Hematopoietic multipotent progenitor cell treated with erythropoietin and hydrocortisone succinate and interleukin-3 and kit ligand, for 6 days (in vitro differentiated cells): Measurements from ENCODE around the gene ZNF22.
A peak's percentile ranks its signal among the peaks of the same experiment; 100 is the strongest.

Experiments used
- DNase-seq: peaks from one replicate; pipeline ENCODE4 v3.0.0-alpha.2; 2015

Gene ZNF22

GRCh38 chr10:45000752-45001380 is at the start of gene ZNF22:
Gene ZNF22 (plus strand): TSS chr10:45000923. CDS start chr10:45003369, 2,446 bp downstream.
- DNase-seq, result peak; percentile 76

GRCh38 chr10:44951576-44952226 is 49.0 kb upstream of the ZNF22 start:
- DNase-seq, result no peak

- no peak for DNase-seq
These were observed 47.9 kb upstream of the ZNF22 start for GRCh38 chr10:44952779-44953231.

DNA sequence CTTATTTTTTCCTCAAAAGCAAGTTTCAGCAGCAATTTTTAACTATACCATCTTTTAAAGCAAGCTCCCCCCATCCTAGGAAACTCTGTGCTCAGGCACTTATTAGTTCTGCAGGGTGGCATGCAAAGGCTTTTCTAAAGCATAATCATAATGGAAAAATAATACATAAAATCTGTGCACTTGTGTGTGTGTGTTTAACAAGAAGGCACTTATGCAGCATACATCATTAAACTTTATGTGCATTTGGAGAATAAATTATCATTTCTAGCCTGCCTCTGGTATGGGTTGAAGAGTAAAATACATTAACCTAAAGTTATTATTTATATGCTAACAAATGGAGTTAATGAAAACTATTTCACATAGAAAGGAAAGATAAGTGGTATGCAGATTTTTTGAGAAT is 46.7 kb upstream of the ZNF22 start:
- no peak for DNase-seq

GRCh38 chr10:44954962-44955361 is 45.8 kb upstream of the ZNF22 start:
- DNase-seq, result no peak

DNA sequence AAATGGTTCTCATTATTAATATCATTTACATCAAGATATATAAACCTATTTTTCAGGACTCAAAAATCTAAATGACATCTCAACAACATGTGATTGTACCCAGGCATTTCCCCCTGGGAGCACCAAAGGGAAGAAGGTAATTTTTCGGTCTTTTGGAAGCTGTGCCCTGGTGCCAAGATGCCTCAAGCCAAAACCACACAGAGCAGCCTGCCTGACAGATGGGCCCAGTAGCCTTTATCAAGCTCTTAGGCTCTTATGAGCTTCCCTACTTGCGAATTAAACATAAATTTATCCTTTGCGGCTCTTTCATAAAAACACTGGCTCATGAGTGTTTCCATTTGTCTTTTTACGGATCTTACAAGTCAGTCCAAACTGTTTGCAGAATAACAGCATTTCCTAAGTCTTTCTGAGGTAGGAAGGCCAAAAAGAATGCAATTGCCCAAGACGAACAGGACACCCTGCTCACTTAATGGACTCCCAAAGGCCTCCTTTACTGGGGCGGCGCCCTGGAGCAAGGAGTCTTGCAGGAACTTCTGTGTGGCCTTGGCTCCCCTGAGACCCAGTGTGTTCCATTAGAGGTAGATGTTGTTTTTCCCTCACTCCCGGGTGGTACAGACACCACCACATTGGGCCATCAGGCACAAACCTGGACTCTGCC is 45.2 kb upstream of the ZNF22 start:
- no peak for DNase-seq

GRCh38 chr10:44956226-44956625 is 44.5 kb upstream of the ZNF22 start:
- DNase-seq, result no peak

DNA sequence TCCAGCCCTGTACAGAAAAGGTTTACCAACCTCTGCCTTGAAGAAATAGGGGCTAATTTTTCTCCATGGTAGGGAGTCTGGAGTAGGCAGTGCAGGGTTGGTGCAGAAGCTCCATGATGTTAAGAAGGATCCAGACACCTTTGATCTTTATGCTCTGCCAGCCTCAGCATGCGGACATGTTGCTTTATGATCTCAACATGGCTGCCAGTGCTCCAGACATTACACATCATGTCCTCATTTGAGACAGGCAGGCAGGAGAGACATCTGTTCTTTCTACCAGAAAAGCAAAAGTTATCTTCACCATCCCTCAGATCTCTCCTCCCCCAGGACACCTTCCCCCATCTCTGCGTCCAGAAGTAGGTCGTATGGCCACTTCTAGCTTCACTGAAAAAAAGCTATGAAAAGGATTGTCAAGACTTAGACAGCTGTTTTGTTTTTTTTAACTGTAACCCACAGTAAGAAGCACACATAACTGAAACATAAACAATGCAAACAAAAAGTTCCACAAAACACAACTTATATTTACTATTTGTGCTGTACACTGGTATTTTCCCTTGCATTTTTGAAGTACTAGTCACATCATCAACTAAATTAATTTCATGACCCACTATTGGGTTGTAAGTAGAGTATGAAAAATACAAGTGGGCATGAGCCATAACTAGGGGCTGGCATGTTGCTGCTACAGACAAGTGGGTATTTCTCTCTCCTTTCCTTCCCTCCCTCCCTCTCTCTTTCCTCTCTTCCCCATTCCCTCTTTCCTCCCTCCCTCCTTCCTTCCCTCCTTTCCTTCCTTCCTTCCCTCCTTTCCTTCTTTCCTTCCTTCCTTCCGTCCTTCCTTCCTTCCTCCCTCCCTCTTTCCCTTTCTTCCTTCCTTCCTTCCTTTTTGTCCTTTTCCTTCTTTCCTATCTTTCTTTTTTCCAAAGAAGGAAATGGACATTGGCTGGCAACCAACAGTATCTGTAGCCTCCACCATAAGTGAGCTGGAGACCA is 43.7 kb upstream of the ZNF22 start:
- DNase-seq, result no peak

DNA sequence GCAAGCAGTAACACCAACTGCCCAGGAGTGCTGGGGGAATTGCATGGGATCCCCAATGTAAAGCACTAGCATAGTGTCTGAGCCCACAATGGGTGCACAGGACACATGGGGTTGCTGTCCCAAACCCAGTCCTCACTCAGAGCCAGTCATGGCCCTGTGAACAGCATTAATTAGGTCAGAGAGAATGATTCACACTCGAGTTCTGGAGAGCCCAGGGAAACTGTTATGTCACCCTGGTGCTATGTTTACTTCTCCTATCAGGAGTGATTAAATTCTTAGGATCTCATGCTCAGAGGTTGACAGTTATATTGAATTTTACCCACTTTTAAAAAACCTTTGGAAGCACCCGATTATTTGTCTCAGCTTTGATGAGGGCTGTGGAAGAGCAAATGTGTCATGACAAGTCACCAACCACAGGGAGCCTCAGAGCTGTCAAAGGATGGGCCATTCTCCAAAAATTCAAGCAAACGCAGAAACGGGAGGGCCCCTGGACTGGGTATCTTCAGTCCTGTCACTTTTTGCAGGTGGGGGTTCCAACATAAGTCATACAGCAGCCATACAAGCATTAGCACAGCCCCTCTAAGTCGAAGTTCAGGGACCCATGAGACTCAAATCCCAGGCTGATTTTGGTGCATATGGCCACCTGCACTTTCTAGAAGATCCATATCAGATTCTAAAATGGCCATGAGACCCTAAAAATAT is 42.4 kb upstream of the ZNF22 start:
- no peak for DNase-seq

DNA sequence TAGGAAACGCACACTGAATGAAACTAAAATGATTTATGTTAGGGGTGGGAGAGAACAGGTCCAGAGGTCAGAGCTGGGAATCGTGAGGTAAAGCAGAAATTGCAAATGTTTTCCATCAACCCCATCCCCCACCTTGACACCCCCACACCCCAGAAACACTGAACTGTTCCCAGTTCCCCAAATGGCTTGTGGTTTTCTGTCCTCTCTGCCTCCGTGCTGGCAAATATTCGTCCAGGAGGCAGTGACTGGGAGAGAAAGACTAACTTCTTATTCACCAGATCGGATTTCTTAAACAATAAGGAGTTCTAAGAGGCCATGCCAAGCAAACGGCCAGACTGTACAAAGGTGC is 41.9 kb upstream of the ZNF22 start:
- no peak for DNase-seq

DNA sequence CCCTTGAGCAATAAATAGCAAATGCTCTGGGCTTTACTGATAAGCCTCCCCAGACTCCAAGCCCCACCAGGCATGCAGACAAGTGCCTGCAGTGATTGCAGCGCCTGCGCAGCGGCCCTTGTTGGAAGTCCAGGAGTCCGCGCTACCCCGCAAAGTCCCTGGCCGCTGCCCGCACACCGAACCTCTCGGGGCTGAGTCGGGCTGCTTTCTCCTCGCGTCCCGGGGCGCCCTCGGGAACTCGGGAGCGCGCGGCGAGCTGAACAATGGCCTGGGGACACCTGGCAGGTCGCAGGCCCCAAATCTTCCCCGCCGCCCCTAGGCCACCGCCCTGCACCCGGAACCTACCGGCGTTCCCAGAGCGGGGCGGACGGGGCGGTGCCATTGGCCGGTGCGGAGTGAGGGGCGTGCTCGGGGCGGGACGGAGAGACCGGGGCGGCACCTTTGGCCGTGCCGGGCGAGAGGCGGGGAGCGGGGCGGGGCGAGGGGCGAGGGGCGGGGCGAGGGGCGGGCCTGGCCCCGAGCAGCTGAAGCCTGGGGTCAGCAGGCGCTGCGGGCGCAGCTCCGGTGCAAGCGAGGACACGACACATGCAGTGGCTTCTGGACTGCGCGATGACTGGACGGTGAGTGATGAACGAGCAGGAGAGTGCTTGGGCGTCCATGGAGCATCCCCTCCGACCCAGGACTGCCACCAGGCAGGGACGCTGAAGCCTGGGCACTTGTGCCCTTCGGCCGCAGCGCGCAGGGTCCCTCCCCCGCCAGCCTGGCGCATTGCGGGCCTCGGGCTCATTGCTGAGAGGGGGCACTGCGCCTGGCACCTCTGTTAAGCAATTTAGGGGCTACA is 41.3 kb upstream of the ZNF22 start, which contains the start of gene RASSF4:
Gene RASSF4, plus strand, starts transcription at position 556 of the 841 bp plus-strand sequence. CDS start 10,401 bp downstream, outside the sequence.
- DNase-seq, result peak; percentile 93

- DNase-seq, result no peak
These were observed 40.6 kb upstream of the ZNF22 start for GRCh38 chr10:44960088-44960460.

GRCh38 chr10:44960482-44961229 is 40.1 kb upstream of the ZNF22 start:
- no peak for DNase-seq

DNA sequence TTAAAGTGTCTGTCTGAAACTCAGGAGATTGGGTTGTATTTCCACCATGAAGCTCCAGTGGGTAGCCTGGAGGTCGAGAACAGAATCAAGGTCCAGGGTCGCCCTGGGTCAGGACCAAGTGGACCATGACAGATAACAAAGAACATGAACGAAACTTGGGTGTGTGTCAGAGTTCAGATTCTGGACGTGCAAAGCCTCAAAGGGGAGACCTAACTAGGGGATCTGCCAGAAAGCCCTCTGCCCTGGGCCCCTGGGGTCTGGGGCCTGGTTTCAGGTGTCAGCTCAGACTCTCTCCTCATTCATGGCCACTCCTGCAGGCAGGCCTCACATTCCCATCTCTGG is 39.5 kb upstream of the ZNF22 start:
- no peak for DNase-seq

DNA sequence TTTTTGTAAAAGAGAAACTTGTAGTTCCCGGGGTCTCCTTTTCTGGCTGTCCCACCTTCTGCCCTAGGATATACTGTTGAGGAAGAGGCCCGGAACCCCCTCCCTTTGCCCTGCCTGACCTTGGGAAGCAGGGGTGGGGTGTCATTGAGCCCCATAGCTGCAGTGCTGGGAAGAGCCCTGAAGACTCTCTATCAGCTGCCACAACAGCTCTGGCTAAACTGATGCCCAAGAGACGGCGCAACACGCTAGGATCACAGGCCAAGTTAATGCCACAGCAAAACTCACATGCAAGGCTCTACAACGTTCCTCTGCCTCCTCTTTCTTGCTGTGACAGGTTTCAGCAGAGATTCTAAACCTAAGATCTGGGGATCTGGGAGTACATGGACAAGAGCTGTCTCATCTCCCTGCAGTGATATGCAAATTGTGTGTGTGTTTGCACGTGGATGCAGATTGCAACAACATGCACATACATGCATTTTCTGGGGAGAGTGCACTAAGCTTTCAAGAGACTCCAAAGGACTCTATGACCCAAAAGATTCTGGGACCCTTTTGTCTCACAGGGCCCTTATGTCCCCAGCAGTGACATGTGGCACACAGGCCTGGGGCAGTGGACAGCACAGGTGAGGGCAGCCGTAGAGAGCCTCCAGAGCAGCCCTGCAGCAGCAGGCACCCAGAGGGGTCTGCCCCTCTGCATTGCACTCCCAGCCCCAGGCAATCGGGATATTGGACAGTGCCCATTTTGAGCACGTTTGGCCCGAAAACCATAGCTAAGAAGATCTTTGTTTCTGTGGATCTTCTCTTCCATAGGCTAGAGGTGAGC is 38.6 kb upstream of the ZNF22 start:
- DNase-seq, result no peak

- DNase-seq, result no peak
These were observed 37.6 kb upstream of the ZNF22 start for GRCh38 chr10:44962870-44963738.

DNA sequence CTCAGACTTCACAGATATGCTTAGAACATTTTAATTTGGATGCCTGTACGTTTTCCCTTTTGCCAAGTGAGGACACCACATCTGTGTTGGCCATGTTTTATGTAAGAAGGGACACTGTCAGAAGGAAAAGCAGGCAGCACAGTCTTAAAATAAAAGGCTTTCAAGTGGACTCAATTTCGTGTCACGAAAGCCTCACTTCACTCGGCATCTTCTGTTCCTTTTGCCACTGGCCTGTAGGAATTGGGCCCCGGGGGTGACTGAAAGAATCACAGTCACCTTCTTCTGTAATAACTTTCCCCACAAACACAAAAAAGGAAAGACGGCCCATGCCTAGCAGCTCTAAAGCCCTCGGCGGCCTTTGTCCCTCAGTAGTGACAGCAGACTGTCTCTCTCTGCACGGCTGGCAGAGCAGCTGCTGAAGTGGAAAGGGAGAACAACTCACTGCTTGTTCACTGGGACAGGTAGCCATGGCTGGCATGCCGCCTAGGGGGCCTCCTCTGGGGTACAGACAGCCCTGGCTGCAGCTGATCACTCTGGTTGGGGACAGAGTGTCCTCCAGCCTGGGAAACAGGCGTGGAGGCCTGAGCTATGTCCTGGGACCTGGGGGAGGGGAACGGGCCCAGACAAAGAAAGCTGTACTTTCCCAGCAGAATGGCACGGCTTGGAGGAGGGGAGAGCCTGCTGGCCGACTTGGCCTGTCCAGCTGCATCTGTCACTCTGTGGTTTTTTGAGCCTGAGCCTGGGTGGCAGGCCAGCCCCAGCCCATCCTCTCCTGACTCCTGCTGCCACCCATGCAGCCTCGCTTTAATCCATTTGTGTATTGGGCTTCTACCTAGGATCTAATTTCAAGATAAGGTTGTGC is 36.7 kb upstream of the ZNF22 start:
- DNase-seq, result no peak

DNA sequence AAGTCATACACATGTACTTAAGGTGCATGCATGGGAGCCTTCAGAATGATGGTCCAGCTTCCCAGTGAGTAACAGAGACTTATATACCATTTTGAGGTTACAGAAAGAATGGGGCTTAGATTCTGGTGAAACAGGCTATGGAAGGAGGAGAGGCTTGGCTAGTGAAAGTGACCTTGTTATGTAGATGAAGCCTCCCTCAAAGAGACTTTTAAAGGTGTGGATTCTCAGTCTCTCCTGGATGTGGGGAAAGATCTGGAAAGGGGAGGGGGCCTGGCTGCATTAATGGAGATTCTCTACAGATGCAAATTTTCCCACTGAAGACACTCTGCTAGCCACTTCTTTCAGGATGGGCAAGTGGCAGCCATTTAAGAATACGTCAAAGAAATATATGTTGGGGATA is 35.6 kb upstream of the ZNF22 start:
- DNase-seq, result no peak
